C4-2B (cell line): ENCODE results near the gene TNPO3.

Experiments used
- H3K27ac ChIP-seq: fragments of 450-650 bp; 2 replicates; pipeline ENCODE4 v1.5.1; 2017
- CTCF ChIP-seq: fragments of 450-650 bp; conservative IDR thresholded peaks from 2 replicates; pipeline ENCODE4 v1.5.1; 2017; ENCODE audit warnings: mild to moderate bottlenecking
- ZFX ChIP-seq: fragments of 450-650 bp; IDR thresholded peaks from 2 replicates; pipeline ENCODE4 v1.6.1; 2017

The TNPO3 gene

DNA sequence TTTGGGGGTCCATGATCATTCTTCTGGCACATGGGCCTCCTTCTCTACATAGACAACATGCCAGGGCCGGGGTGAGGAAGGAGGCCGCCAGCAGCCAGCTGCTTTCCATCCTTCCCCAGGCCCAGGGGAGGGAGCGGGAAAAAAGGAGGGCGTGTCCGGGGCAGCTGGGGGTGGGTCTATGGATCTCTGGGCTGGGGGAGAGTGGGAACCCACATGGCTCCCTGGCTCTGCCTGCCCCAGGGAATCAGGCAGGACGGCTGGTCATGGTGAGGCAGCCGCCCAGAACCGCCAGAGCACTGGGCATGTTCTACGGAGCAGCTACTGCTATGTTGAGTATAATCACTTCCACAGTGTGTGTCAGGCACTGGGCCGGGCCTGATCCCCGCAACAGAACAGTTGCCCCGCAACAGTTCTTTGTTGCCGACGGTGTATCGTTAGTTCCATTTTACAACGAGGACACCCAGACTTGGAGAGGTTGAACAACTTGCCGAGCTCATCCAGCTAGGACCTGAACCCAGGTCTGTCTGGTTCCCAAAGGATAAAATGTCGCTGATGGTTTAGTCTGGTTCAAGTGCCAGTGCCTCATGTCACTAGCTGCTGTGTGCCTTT is 123.6 kb downstream of the TNPO3 start:
- no peak overlapping the region for H3K27ac ChIP-seq
- TF ChIP-seq ZFX: no peak

DNA sequence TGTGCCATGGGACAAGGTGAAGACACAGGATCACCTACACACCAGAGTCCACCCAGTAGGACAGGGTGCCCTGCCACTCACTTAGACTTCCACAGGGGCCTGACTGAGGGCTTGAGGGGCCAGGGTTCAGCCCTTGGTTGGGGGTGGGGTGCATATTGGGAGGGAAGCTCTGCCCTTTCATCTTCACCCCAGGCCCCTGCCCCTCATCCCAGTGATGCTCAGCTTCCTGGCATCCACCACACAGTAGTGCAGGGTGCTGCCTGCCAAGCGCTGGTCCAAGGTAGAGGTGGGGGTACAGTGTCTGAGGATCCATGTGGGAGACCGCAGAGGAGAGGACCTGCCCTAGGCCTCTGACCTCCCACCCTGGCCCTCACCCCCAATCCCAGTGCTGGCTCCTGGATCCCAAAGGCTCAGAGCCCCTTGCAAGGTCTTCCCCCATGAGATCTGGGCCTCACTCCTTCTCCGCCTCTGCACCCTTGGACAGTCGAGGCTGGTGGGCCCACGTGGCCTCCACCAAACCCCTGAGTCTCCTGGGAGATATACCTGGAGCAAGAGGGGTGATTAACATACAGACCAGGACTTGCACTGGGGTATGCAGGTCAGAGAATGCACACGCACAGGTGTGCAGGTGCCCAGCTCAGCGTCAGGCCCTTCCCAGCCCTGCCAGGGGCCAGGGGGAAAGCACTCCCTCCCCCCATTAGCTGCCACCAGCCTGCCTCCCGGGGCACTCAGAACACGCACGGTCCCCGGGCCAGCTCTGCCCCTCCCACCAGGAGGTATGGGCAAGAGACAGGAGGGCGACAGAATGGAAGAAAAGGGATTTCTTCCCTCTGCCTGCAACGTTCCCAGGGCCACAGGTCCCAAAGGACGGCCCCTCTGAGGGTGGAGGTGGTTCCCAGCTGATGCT is 125.8 kb downstream of the TNPO3 start:
- H3K27ac ChIP-seq: no peak overlapping the region
- TF ChIP-seq CTCF (no peak), ZFX (no peak)

GRCh38 chr7:128928159-128928813 is 126.6 kb downstream of the TNPO3 start:
- TF ChIP-seq CTCF (no peak), ZFX (no peak)
- H3K27ac ChIP-seq: no peak overlapping the region

DNA sequence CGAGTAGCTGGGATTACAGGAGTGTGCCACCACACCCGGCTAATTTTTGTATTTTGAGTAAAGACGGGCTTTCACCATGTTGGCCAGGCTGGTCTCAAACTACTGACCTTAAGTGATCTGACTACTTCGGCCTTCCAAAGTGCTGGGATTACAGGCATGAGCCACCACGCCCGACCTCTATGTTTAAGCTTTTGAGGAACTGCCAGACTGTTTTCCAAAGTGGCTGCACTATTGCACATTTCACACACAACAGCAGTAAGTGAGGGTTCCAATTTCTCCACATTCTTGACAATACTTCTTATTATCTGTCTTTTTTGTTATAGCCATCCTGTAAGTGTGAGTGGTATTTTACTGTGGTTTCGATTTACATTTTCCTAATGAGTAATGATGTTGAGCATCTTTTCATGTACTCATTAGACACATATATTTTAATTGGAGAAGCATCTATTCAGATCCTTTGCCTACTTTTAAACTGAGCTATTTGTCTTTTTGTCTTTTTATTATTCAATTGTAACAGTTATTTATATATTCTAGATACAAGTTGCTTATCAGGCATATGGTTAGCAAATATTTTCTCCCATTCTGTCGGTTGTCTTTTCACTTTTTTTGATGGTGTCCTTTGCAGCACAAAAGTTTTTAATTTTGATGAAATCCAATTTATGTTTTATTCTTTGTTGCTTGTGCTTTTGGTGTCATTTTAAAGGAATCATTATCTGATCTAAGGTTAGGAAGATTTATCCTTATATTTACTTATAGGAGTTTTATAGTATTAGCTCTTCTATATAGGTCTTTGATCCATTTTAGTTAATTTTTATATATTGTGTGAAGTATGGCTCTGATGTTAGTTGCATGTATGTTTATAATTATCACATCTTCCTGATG is 130.0 kb downstream of the TNPO3 start:
- H3K27ac ChIP-seq: no peak overlapping the region
- TF ChIP-seq CTCF (no peak), ZFX (no peak)

DNA sequence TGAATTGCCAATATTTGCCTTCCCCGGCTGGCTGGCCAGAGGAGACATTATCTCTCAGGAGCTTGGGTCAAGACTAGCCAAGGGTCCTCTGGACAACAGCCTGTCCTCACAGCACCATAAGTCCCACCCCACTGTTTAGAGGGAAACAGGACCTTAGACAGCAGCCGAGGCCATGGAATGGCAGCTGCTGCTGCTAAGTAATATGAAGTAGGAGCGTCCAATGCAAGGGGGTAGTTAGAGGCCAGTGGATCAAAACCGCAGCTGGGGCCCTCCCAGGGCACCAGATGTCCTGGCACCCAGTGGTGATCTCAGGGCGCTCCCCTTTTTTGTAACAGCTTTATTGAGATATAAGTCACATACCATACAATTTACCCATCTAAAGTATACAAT is 131.5 kb downstream of the TNPO3 start:
- no peak for TF ChIP-seq CTCF
- TF ChIP-seq ZFX: no peak

GRCh38 chr7:128922496-128923410 is 132.2 kb downstream of the TNPO3 start:
- no peak overlapping the region for H3K27ac ChIP-seq
- TF ChIP-seq CTCF (no peak), ZFX (no peak)

More for the DNA sequence above, 131.5 kb downstream of the TNPO3 start:
- no peak overlapping the region for H3K27ac ChIP-seq
